Activated CD4-positive, alpha-beta T cell treated with anti-CD3 and anti-CD28 coated beads, Interleukin-2, amount 50 U/mL, for 16 hours (primary cell): ENCODE results near the gene FAM117A.
"Not testable (repeated sequence)": the region's sequence is repeated elsewhere in the genome, so short reads cannot be mapped to it uniquely, and the experiment has no call there.

ENCODE experiments used
- DNase-seq: peaks from one replicate; pipeline ENCODE4 v3.0.0-alpha.2; 2020

Gene FAM117A

GRCh38 chr17:49676276-49676868 is 87.6 kb downstream of the FAM117A start:
- peak; percentile 74 for DNase-seq

GRCh38 chr17:49674507-49674906 is 89.4 kb downstream of the FAM117A start:
- no peak for DNase-seq

GRCh38 chr17:49673679-49674078 is 90.3 kb downstream of the FAM117A start:
- not testable (repeated sequence) for DNase-seq

GRCh38 chr17:49670641-49671040 is 93.3 kb downstream of the FAM117A start:
- DNase-seq = no peak

GRCh38 chr17:49670002-49670401 is 93.9 kb downstream of the FAM117A start:
- no peak for DNase-seq

GRCh38 chr17:49667854-49668253 is 96.1 kb downstream of the FAM117A start:
- DNase-seq = no peak

- DNase-seq = no peak
Measured at GRCh38 chr17:49664706-49665211, 99.2 kb downstream of the FAM117A start.
